GM18519 (cell line): ENCODE data around the gene CCDC178.

Experiments used
- ATAC-seq: cut with Tn5 transposase; IDR thresholded peaks from one replicate; pipeline ENCODE4 v1.9.1; 2021; ENCODE audit warnings: mild to moderate bottlenecking, moderate library complexity; ENCODE audit not compliant: unreplicated experiment, low FRiP score

CCDC178 gene

GRCh38 chr18:32896776-32897547 lies 543.6 kb downstream of the CCDC178 start:
- ATAC-seq = no peak

- no peak for ATAC-seq
Measured at GRCh38 chr18:32893915-32894314, 546.6 kb downstream of the CCDC178 start.

GRCh38 chr18:32891797-32892196 lies 548.7 kb downstream of the CCDC178 start:
- no peak for ATAC-seq

GRCh38 chr18:32891130-32891529 lies 549.4 kb downstream of the CCDC178 start:
- ATAC-seq = peak; percentile 49

GRCh38 chr18:32889615-32890593 lies 550.6 kb downstream of the CCDC178 start:
- no peak for ATAC-seq

- no peak for ATAC-seq
Measured at GRCh38 chr18:32888306-32888705, 552.2 kb downstream of the CCDC178 start.
